Kidney (tissue), 14 donors: ENCODE results near the gene M6PR. TPM values are rescaled to one million over a fixed set of nuclear protein-coding genes. Genes with fewer than 3 reads are reported as not detected.

Experiments used
- DNase-seq, 5 donors: peaks; one replicate each; pipeline ENCODE4 v3.0.0-alpha.2; 2013 to 2020
- FAIRE-seq: peaks from 2 replicates; lab custom pipeline; 2012; peaks lifted over from hg19 to GRCh38; lab: Jason Lieb, UNC
- H3K27ac ChIP-seq, 2 donors: one replicate each; pipeline ENCODE4 v1.7.0; 2013; ENCODE audit warnings: low read depth in 2 of 2, low read length in 2 of 2, inconsistent platforms in 1 of 2
- H3K27me3 ChIP-seq: one replicate; pipeline ENCODE4 v1.7.1; 2013; ENCODE audit warnings: low read length, inconsistent platforms; ENCODE audit not compliant: control insufficient read depth, insufficient read depth
- H3K36me3 ChIP-seq, 3 donors: one replicate each; pipeline versions ENCODE4 v1.7.0 to v1.7.1; 2013; ENCODE audit warnings: low read length in 3 of 3, control low read depth in 1 of 3, inconsistent platforms in 1 of 3; ENCODE audit not compliant: insufficient read depth in 3 of 3, control insufficient read depth in 2 of 3
- H3K4me1 ChIP-seq, 3 donors: one replicate each; pipeline versions ENCODE4 v1.7.0 to v1.7.1; 2013; ENCODE audit warnings: low read length in 3 of 3, inconsistent platforms in 1 of 3, low read depth in 1 of 3; ENCODE audit not compliant: control insufficient read depth in 2 of 3, insufficient read depth in 2 of 3
- H3K4me3 ChIP-seq, 3 donors: one replicate each; pipeline versions ENCODE4 v1.7.0 to v1.8.1; 2013; ENCODE audit warnings: low read length in 3 of 3, control low read depth in 1 of 3, inconsistent platforms in 1 of 3
- H3K9ac ChIP-seq, 3 donors: one replicate each; pipeline versions ENCODE4 v1.7.0 to v1.7.1; 2013; ENCODE audit warnings: low read length in 3 of 3, control low read depth in 1 of 3, inconsistent platforms in 1 of 3
- H3K9me3 ChIP-seq, 3 donors: one replicate each; pipeline versions ENCODE4 v1.7.0 to v1.7.1; 2013; ENCODE audit warnings: low read length in 3 of 3, control low read depth in 1 of 3, inconsistent platforms in 1 of 3; ENCODE audit not compliant: control insufficient read depth in 2 of 3, insufficient read depth in 1 of 3
- CTCF ChIP-seq: IDR thresholded peaks from 3 replicates; pipeline ENCODE4 v1.5.1; 2012; ENCODE audit warnings: mild to moderate bottlenecking, moderate library complexity, borderline replicate concordance; ENCODE audit not compliant: insufficient read depth; ENCODE audit errors: extremely low read depth
- intact Hi-C: fragments of 100-400 bp; cut with DNase I; formaldehyde crosslinking; loops from one replicate; pipeline ENCODE4 v1.11.1; 2022
- polyA plus RNA-seq: library from polyadenylated mRNA; stranded (reverse); fragments of 350-450 nt; fragmentation: Illumina TruSeq; extraction: RNeasy Lipid Tissue Mini Kit (QIAGEN cat#74804); gene quantifications from one replicate; pipeline ENCODE4 v1.2.3, GENCODE V29; 2014; ENCODE audit warnings: low read depth, low replicate concordance; ENCODE audit not compliant: insufficient read depth
- total RNA-seq: library from RNA; stranded (reverse); fragmentation: NEBNext Ultra II Directional; extraction: Animal tissue kit (Norgen Biotek cat#: 25700); gene quantifications from one replicate; pipeline ENCODE4 v1.2.1, GENCODE V29; 2021
- donor health status: control.
- donor health status: control.
- donor health status: control.
- donor health status: control.
- donor health status: control.
- donor health status: DM: yes; HTN: yes; CAD: no.
- donor health status: Normal renal cell carcinoma (clear cell type).

M6PR gene
- total and polyA plus RNA-seq, 2 donors from 2014 or later: 84.7 to 165 TPM

DNA sequence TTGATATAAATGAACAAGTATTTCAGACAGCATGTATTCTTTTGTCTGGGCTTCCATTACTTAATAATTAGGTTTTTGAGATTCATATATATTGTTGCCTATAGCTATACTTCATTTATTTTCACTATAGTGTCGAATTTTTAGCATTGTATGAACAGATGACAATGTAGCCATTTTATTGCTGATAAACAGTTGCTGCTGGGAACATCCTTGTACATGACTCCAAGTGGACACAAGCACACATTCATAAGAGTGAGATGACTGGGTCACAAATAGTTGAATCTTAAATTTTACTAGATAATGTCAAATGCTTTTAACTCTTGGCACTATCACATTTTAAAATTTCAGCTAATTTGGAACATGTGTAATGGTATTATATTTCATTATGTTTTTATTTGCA is 54.5 kb downstream of the M6PR start:
- H3K27me3 ChIP-seq: no peaks in the 10 kb centered on the region
- no peak overlapping the region for H3K4me3 ChIP-seq
- intact Hi-C loops: no loop called here
- no peak for TF ChIP-seq CTCF
- no peak overlapping the region for H3K9ac ChIP-seq
- no peaks in the 10 kb centered on the region for H3K4me1 ChIP-seq
- DNase-seq (no peak), FAIRE-seq (no peak)
- H3K9me3 ChIP-seq: no peaks in the 10 kb centered on the region
- H3K27ac ChIP-seq: no peak overlapping the region
- no peaks in the 10 kb centered on the region for H3K36me3 ChIP-seq

GRCh38 chr12:8894378-8894777 is 55.1 kb downstream of the M6PR start:
- H3K36me3 ChIP-seq: no peaks in the 10 kb centered on the region
- no peak for DNase-seq
- no peak for TF ChIP-seq CTCF
- no peak for FAIRE-seq
- H3K27ac ChIP-seq: no peak overlapping the region
- no peak overlapping the region for H3K9ac ChIP-seq
- no peaks in the 10 kb centered on the region for H3K27me3 ChIP-seq
- H3K9me3 ChIP-seq: no peaks in the 10 kb centered on the region
- no peak overlapping the region for H3K4me3 ChIP-seq
- no peaks in the 10 kb centered on the region for H3K4me1 ChIP-seq
- intact Hi-C loops: no loop called here

DNA sequence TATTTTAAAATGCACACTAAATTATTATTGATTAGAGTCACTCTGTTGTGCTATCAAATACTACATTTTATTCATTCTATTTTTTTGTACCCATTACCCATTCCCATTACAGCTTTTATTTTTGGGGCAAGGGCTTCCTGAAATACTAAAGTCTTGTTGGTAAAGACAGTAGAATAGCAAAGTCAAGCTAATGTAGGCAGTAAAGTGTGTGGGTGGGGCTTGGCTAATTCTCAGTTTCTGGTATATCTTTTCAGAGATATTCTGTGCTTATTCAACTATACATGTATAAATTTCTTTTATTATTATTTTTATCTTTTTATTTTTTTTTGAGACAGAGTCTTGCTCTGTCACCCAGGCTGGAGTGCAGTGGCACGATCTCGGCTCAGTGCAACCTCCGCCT is 57.5 kb downstream of the M6PR start:
- Histone ChIP-seq H3K9ac (no peak overlapping the region), H3K36me3 (no peaks in the 10 kb centered on the region), H3K9me3 (no peaks in the 10 kb centered on the region), H3K4me1 (no peaks in the 10 kb centered on the region), H3K27ac (no peak overlapping the region), H3K27me3 (no peaks in the 10 kb centered on the region), H3K4me3 (no peak overlapping the region)
- FAIRE-seq (no peak), DNase-seq (no peak)
- TF ChIP-seq CTCF: no peak
- intact Hi-C loops: no loop called here

Other genes with a start within 250 kb of the M6PR start
- gene A2ML1, start 127.0 kb downstream of the M6PR start, total RNA-seq: not detected
- not detected for gene A2ML1, start 127.0 kb downstream of the M6PR start, polyA plus RNA-seq
- gene PHC1, start 35.1 kb downstream of the M6PR start, total RNA-seq: 41.0 TPM
- gene PHC1, start 35.1 kb downstream of the M6PR start, polyA plus RNA-seq: 12.5 TPM
- 7.7 TPM for gene KLRG1, start 39.9 kb upstream of the M6PR start, total RNA-seq
- 3.2 TPM for gene KLRG1, start 39.9 kb upstream of the M6PR start, polyA plus RNA-seq
- 971 TPM for gene A2M, start 166.3 kb upstream of the M6PR start, total RNA-seq
- gene A2M, start 166.3 kb upstream of the M6PR start, polyA plus RNA-seq: 745 TPM